ENCODE results near the gene EIF4EBP2.

The EIF4EBP2 gene

GRCh38 chr10:70369498-70370018 is 34.4 kb upstream of the EIF4EBP2 start:
- DNase-seq (ENCODE audit: low spot score) (no peak), ATAC-seq (ENCODE audit: low read depth) (no peak)
- Histone ChIP-seq H3K4me3 (ENCODE audit: severe bottlenecking) (no peak overlapping the region), H3K27me3 (ENCODE audit: insufficient read depth, poor library complexity, severe bottlenecking) (no peaks in the 10 kb centered on the region), H3K9me3 (ENCODE audit: severe bottlenecking) (no peaks in the 10 kb centered on the region), H3K4me1 (ENCODE audit: insufficient read depth, poor library complexity, severe bottlenecking) (no peaks in the 10 kb centered on the region), H3K27ac (ENCODE audit: poor library complexity, severe bottlenecking) (no peak overlapping the region), H3K36me3 (ENCODE audit: low read depth) (peaks cover 3% of the 10 kb centered on the region)
- no peak for TF ChIP-seq CTCF (IDR thresholded peaks at IDR 0.05; ENCODE audit: poor library complexity, severe bottlenecking)

GRCh38 chr10:70370766-70371165 is 33.2 kb upstream of the EIF4EBP2 start:
- no peaks in the 10 kb centered on the region for H3K9me3 ChIP-seq (ENCODE audit: severe bottlenecking)
- H3K27me3 ChIP-seq (ENCODE audit: insufficient read depth, poor library complexity, severe bottlenecking): no peaks in the 10 kb centered on the region
- no peak for TF ChIP-seq CTCF (IDR thresholded peaks at IDR 0.05; ENCODE audit: poor library complexity, severe bottlenecking)
- H3K4me3 ChIP-seq (ENCODE audit: severe bottlenecking): no peak overlapping the region
- H3K4me1 ChIP-seq (ENCODE audit: insufficient read depth, poor library complexity, severe bottlenecking): no peaks in the 10 kb centered on the region
- H3K27ac ChIP-seq (ENCODE audit: poor library complexity, severe bottlenecking): no peak overlapping the region
- peaks cover 13% of the 10 kb centered on the region for H3K36me3 ChIP-seq (ENCODE audit: low read depth)
- ATAC-seq (ENCODE audit: low read depth): no peak
- no peak for DNase-seq (ENCODE audit: low spot score)

GRCh38 chr10:70371846-70372245 is 32.1 kb upstream of the EIF4EBP2 start:
- H3K9me3 ChIP-seq (ENCODE audit: severe bottlenecking): no peaks in the 10 kb centered on the region

GRCh38 chr10:70374775-70375614 is 28.9 kb upstream of the EIF4EBP2 start:
- H3K36me3 ChIP-seq (ENCODE audit: low read depth): peaks cover 16% of the 10 kb centered on the region
- no peaks in the 10 kb centered on the region for H3K9me3 ChIP-seq (ENCODE audit: severe bottlenecking)
- peaks cover 26% of the 10 kb centered on the region for H3K4me1 ChIP-seq (ENCODE audit: insufficient read depth, poor library complexity, severe bottlenecking)
- ATAC-seq (ENCODE audit: low read depth): no peak
- no peak for DNase-seq (ENCODE audit: low spot score)
- H3K27ac ChIP-seq (ENCODE audit: poor library complexity, severe bottlenecking): no peak overlapping the region
- H3K27me3 ChIP-seq (ENCODE audit: insufficient read depth, poor library complexity, severe bottlenecking): no peaks in the 10 kb centered on the region
- TF ChIP-seq CTCF (IDR thresholded peaks at IDR 0.05; ENCODE audit: poor library complexity, severe bottlenecking): no peak
- no peak overlapping the region for H3K4me3 ChIP-seq (ENCODE audit: severe bottlenecking)

More at GRCh38 chr10:70371846-70372245, 32.1 kb upstream of the EIF4EBP2 start:
- H3K4me3 ChIP-seq (ENCODE audit: severe bottlenecking): no peak overlapping the region
- ATAC-seq (ENCODE audit: low read depth) (no peak), DNase-seq (ENCODE audit: low spot score) (no peak)
- H3K4me1 ChIP-seq (ENCODE audit: insufficient read depth, poor library complexity, severe bottlenecking): peaks cover 7% of the 10 kb centered on the region
- peaks cover 16% of the 10 kb centered on the region for H3K36me3 ChIP-seq (ENCODE audit: low read depth)
- no peaks in the 10 kb centered on the region for H3K27me3 ChIP-seq (ENCODE audit: insufficient read depth, poor library complexity, severe bottlenecking)
- no peak overlapping the region for H3K27ac ChIP-seq (ENCODE audit: poor library complexity, severe bottlenecking)
- no peak for TF ChIP-seq CTCF (IDR thresholded peaks at IDR 0.05; ENCODE audit: poor library complexity, severe bottlenecking)

Measured in RWPE2 (cell line).